Duodenal mucosa (tissue), 2 donors: ENCODE results near the gene PLEKHF1.

Source experiments
- H3K27ac ChIP-seq: one replicate; pipeline ENCODE4 v1.7.0; 2013; ENCODE audit warnings: low read depth, low read length
- H3K27me3 ChIP-seq, 2 donors: one replicate each; pipeline ENCODE4 v1.7.0; 2013; ENCODE audit warnings: low read length in 2 of 2, control low read depth in 1 of 2; ENCODE audit not compliant: insufficient read depth in 2 of 2, control insufficient read depth in 1 of 2
- H3K36me3 ChIP-seq, 2 donors: one replicate each; pipeline ENCODE4 v1.7.0; 2013; ENCODE audit warnings: low read length in 2 of 2, control low read depth in 1 of 2; ENCODE audit not compliant: insufficient read depth in 2 of 2, control insufficient read depth in 1 of 2
- H3K4me1 ChIP-seq, 2 donors: one replicate each; pipeline ENCODE4 v1.7.0; 2013; ENCODE audit warnings: low read length in 2 of 2, control low read depth in 1 of 2; ENCODE audit not compliant: insufficient read depth in 2 of 2, control insufficient read depth in 1 of 2
- H3K4me3 ChIP-seq, 2 donors: one replicate each; pipeline ENCODE4 v1.7.0; 2013; ENCODE audit warnings: low read length in 2 of 2, low read depth in 1 of 2
- H3K9ac ChIP-seq, 2 donors: one replicate each; pipeline ENCODE4 v1.7.0; 2013; ENCODE audit warnings: low read length in 2 of 2, low read depth in 1 of 2
- H3K9me3 ChIP-seq, 2 donors: one replicate each; pipeline ENCODE4 v1.7.0; 2013; ENCODE audit warnings: low read length in 2 of 2, control low read depth in 1 of 2; ENCODE audit not compliant: control insufficient read depth in 1 of 2

Gene PLEKHF1

GRCh38 chr19:29679598-29680210 lies 14.4 kb downstream of the PLEKHF1 start:
- peaks cover 5 to 22% of the 10 kb centered on the region in 2 donors for H3K4me1 ChIP-seq

DNA sequence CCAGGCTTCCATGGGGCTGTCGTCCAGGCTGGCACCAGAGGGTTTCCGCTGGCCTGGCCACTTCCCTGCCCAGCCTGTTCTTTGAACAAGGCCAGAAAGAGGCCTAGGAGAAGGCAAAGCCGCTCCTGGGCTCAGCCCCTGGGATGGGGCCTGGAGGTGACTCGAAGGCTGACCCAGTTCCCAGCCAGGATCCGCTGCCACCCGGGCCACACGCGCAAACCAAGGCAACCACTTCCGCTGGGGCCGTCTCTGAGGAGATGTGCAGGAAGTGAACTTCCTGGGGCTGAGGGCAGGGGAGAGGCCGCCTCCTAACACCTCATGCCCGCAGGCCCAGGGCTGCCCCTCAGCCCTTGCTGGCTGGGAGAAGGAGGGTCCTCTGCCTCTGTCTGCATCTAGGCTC lies 15.2 kb downstream of the PLEKHF1 start:
- Histone ChIP-seq H3K36me3 (peaks cover 0 to 9% of the 10 kb centered on the region in 2 donors), H3K4me1 (peaks cover 5 to 22% of the 10 kb centered on the region in 2 donors), H3K4me3 (no peak overlapping the region), H3K27me3 (no peaks in the 10 kb centered on the region), H3K9me3 (no peaks in the 10 kb centered on the region), H3K9ac (no peak overlapping the region), H3K27ac (no peak overlapping the region)

More at GRCh38 chr19:29679598-29680210, 14.4 kb downstream of the PLEKHF1 start:
- H3K36me3 ChIP-seq: peaks cover 6 to 16% of the 10 kb centered on the region in 2 donors
- no peaks in the 10 kb centered on the region for H3K27me3 ChIP-seq
- no peaks in the 10 kb centered on the region for H3K9me3 ChIP-seq
- H3K27ac ChIP-seq: no peak overlapping the region
- no peak overlapping the region for H3K9ac ChIP-seq
- no peak overlapping the region for H3K4me3 ChIP-seq

GRCh38 chr19:29680937-29681336 lies 15.7 kb downstream of the PLEKHF1 start:
- Histone ChIP-seq H3K27ac (no peak overlapping the region), H3K4me3 (no peak overlapping the region), H3K9ac (no peak overlapping the region)

DNA sequence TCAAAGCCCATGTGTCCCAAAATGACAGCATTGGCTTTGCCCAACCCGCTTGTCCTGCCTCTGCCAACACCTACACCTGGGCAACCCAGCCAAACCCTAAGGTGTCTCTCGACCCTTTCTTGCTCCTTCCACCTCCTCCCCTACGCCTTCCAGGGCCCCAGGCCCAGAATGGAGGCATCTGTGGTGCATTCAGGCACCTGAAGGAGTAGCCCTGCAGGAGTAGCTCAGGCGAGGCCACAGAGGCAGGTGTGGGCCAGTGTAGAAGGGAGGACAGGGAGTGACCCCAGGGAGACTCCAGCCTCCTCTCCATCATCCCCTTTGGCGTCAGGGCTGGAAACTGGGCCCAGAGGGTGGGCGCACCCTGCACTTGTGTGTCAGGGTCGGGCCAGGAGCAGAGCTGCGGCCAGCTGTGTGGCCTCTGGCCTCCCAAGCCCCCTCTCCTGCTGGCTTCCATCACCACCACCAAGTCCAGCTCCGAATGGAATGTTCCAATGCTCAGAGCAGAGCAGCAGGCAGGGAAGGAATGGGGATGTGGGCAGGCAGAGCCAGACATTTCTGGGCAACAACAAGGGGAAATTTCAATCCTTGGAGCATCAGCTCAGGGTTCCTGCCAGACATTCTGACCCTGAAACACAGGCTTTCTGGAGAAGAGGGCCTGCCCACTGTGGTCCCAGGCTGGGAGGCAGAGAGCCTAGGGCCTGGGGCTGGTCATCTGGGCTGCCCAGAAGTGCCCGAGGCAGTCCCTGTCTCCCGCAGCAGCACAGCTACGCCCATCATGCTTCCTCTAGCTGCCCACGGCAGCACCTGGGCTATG lies 16.4 kb downstream of the PLEKHF1 start:
- Histone ChIP-seq H3K9ac (no peak overlapping the region), H3K27ac (no peak overlapping the region), H3K4me1 (peaks cover 5 to 19% of the 10 kb centered on the region in 2 donors), H3K9me3 (no peaks in the 10 kb centered on the region), H3K4me3 (no peak overlapping the region), H3K36me3 (peaks cover 0 to 4% of the 10 kb centered on the region in 2 donors), H3K27me3 (no peaks in the 10 kb centered on the region)

More at GRCh38 chr19:29680937-29681336, 15.7 kb downstream of the PLEKHF1 start:
- Histone ChIP-seq H3K9me3 (no peaks in the 10 kb centered on the region), H3K4me1 (peaks cover 5 to 22% of the 10 kb centered on the region in 2 donors), H3K27me3 (no peaks in the 10 kb centered on the region), H3K36me3 (peaks cover 0 to 4% of the 10 kb centered on the region in 2 donors)

DNA sequence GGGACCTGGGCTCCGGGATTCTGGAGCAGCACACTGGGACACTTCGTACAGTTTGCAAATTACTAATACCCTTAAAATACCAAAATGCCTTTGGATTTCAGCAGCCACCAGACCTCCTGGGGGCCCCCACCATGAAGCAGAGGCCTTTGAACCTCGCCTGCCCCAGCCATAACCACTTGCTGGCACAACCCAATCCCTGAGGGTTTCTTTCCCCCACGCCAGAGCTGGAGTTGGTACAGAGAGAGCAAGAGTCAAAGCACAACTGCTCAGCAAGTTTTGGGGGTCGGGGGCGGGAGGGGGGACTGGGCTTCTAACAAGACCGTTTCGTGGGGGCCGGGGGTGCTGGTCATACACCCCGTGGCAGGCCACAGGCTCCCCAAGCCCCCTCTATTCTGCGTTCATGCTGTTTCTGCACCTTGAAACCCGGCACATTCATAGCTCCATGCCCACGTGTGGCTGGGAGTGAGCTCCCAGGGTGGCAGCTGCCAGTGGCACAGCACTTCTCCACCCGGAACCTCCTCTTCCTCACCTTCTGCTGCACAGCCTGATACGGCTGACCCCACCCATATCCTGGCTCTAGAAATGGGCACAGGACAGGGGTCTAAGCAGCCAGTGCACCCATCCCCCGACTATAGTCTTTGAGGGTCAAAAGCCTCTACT lies 17.1 kb downstream of the PLEKHF1 start:
- Histone ChIP-seq H3K27ac (no peak overlapping the region), H3K27me3 (no peaks in the 10 kb centered on the region), H3K4me3 (no peak overlapping the region), H3K9me3 (no peaks in the 10 kb centered on the region), H3K4me1 (peaks cover 5 to 15% of the 10 kb centered on the region in 2 donors), H3K9ac (no peak overlapping the region), H3K36me3 (peaks cover 0 to 1% of the 10 kb centered on the region in 2 donors)

DNA sequence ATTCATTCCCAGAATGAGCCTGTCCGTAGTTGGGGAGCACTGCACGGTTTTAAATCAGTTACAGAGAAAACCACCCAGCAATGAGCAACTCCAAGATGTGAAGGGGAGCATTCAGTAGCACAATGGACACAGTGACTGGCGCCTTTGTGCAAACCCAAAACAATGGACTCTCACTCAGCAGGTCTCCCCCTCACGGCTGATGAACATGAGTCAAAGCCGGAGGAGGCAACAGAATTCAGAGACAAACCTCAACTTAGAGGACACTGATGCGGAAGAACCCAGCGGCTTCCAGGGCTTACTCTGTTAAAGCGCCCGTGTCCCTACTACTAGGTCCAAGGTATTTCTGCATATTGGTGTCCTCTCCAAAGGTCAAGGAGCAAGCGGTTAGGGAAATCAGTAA lies 17.7 kb downstream of the PLEKHF1 start:
- Histone ChIP-seq H3K36me3 (no peaks in the 10 kb centered on the region), H3K27me3 (no peaks in the 10 kb centered on the region), H3K27ac (no peak overlapping the region), H3K9me3 (no peaks in the 10 kb centered on the region), H3K4me3 (no peak overlapping the region), H3K9ac (no peak overlapping the region), H3K4me1 (peaks cover 5 to 15% of the 10 kb centered on the region in 2 donors)

DNA sequence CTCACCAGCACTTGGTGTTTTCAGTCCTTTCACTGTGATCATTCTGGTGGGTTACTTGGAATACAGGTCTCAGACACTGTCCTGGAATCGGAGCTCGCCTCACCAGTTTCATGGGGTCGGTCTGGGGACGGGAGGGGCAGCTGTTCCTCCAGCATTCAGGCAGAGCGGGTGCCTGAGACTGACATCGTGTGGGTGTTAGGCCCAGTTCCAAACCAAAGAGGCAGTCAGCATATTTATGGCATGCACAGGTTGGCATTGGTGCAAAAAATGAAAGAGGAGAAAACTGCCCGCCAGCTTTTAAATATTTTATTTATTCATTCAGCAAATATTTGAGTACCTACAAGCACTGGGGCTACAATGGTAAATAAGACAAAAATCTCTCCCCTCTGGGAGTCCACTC lies 20.1 kb downstream of the PLEKHF1 start:
- Histone ChIP-seq H3K9ac (no peak overlapping the region), H3K4me1 (peaks cover 5 to 12% of the 10 kb centered on the region in 2 donors), H3K27me3 (no peaks in the 10 kb centered on the region), H3K9me3 (no peaks in the 10 kb centered on the region), H3K4me3 (no peak overlapping the region), H3K36me3 (no peaks in the 10 kb centered on the region), H3K27ac (no peak overlapping the region)

DNA sequence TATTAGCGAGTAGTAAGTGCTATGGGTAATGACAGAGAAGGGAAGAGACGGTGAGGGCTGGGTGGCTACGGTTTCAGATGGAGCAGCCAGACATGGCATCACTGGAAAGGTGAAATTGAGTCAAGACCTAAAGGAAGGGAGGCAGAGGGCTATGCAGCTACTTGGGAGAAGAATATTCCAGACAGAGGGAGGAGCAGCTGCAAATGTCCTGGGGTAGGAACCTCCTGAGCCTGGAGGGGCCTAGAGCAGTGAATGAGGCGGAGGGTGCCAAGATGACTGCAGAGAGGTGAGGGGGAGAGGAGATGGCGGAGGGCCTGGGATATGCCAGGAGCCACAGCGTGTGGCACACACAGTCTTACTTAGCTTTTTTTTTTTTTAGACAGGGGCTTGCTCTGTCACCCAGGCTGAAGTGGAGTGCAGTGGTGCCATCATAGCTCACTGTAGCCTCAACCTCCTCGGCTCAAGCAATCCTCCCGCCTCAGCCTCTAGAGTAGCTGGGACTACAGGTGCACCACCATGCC lies 21.1 kb downstream of the PLEKHF1 start:
- no peaks in the 10 kb centered on the region for H3K27me3 ChIP-seq
- no peak overlapping the region for H3K4me3 ChIP-seq
- H3K9ac ChIP-seq: no peak overlapping the region
- peaks cover 0 to 3% of the 10 kb centered on the region in 2 donors for H3K36me3 ChIP-seq
- H3K9me3 ChIP-seq: peaks cover 0 to 6% of the 10 kb centered on the region in 2 donors
- H3K27ac ChIP-seq: no peak overlapping the region
- H3K4me1 ChIP-seq: peaks cover 5% of the 10 kb centered on the region in 2 donors

DNA sequence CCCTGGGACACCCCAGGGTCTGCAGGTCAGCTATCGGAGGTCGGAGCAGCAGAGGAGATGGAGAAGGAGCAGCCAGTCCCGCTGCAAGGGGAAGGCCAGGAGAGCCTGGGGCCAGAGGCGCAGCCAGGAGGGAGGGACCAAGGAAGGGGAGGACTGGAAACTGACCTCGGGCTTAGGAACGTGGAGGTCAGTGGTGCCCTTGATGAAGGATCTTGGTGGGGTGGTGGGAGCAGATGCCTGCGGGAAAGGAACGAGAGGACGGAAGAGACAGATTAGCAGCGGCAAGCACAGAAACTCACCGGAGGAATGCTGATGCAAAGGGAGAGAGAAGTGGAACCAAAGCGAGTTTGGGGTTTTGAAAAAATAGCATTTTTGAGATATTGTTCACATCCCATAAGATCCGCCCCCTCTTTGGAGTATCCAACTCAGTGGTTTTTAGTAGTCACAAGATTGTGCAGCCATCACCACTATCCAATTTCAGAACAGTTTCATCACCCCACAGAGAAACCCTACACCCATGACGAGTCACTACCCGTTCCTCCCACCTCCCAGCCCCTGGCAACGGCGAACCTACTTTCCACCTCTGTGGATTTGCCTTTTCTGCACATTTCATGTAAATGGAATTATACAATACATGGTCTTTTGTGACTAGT lies 22.1 kb downstream of the PLEKHF1 start:
- H3K4me1 ChIP-seq: no peaks in the 10 kb centered on the region
- H3K9me3 ChIP-seq: peaks cover 0 to 6% of the 10 kb centered on the region in 2 donors
- H3K27me3 ChIP-seq: no peaks in the 10 kb centered on the region
- no peak overlapping the region for H3K9ac ChIP-seq
- H3K36me3 ChIP-seq: peaks cover 0 to 3% of the 10 kb centered on the region in 2 donors
- H3K4me3 ChIP-seq: no peak overlapping the region
- H3K27ac ChIP-seq: no peak overlapping the region
